Measurements from ENCODE around the gene CHMP1B. TPM values are rescaled to one million over a fixed set of nuclear protein-coding genes. Genes with fewer than 3 reads are reported as not detected.

The CHMP1B gene
- total RNA-seq, 1 experiment from 2014 or later: 38.7 TPM

GRCh38 chr18:11802586-11802985 is 48.6 kb upstream of the CHMP1B start:
- Histone ChIP-seq H4K91ac (ENCODE audit: insufficient read length, low read depth, low read length) (no peak overlapping the region), H3K27ac (ENCODE audit: insufficient read length, low read depth, low read length) (no peak overlapping the region), H2BK15ac (ENCODE audit: low read depth, low read length) (no peak overlapping the region), H3K18ac (ENCODE audit: insufficient read length, low read depth, low read length) (no peak overlapping the region), H3K4ac (ENCODE audit: low read depth, low read length) (no peak overlapping the region), H3K14ac (ENCODE audit: insufficient read depth, low read length) (no peak overlapping the region), H3T11ph (ENCODE audit: low read length) (no peak overlapping the region), H2BK120ac (ENCODE audit: low read depth, low read length, poor library complexity, severe bottlenecking) (no peak overlapping the region), H4K20me1 (ENCODE audit: control insufficient read depth, insufficient read depth, insufficient read length) (no peaks in the 10 kb centered on the region), H2AFZ (ENCODE audit: low read length) (no peak overlapping the region), H2AK5ac (ENCODE audit: insufficient read length, low read length) (no peak overlapping the region), H3K79me2 (ENCODE audit: insufficient read depth, low read length) (no peaks in the 10 kb centered on the region), H3K4me2 (ENCODE audit: insufficient read depth, insufficient read length, low read length) (no peak overlapping the region), H2BK12ac (ENCODE audit: insufficient read length, low read depth, low read length) (no peak overlapping the region), H3K79me1 (ENCODE audit: insufficient read depth, low read depth, low read length, poor library complexity, severe bottlenecking) (no peaks in the 10 kb centered on the region), H2BK5ac (ENCODE audit: insufficient read length, low read length) (no peak overlapping the region), H2BK20ac (ENCODE audit: low read depth, low read length, poor library complexity, severe bottlenecking) (no peak overlapping the region), H4K5ac (ENCODE audit: insufficient read length, low read depth, low read length) (no peak overlapping the region), H3K9ac (ENCODE audit: extremely low read depth, insufficient read length, low read length) (no peak overlapping the region), H3K4me1 (ENCODE audit: insufficient read depth, low read length) (peaks cover 1% of the 10 kb centered on the region; the same call in 1 of the 2 replicates), H3K56ac (ENCODE audit: insufficient read length, low read depth, low read length) (no peak overlapping the region), H3K9me3 (ENCODE audit: control insufficient read depth, low read depth, low read length) (no peaks in the 10 kb centered on the region), H4K8ac (replicated peaks; ENCODE audit: insufficient read length, low read depth, low read length) (no peak overlapping the region), H3K23me2 (ENCODE audit: insufficient read length, low read depth, low read length, poor library complexity, severe bottlenecking) (no peaks in the 10 kb centered on the region), H3K23ac (ENCODE audit: insufficient read length, low read depth, low read length) (no peak overlapping the region), H3K27me3 (ENCODE audit: insufficient read depth, low read length) (no peaks in the 10 kb centered on the region)
- TF ChIP-seq CTCF (conservative IDR thresholded peaks at IDR 0.05): no peak
- no peak for DNase-seq
- no CpG with 5 or more reads among the region's 10 CpGs for WGBS (ENCODE audit: extremely low coverage, insufficient read length, low lambda C conversion rate)
- no peaks in the 10 kb centered on the region for H3K27me3 Mint-ChIP-seq (ENCODE audit: low read depth)
- no peak overlapping the region for H3K4me3 Mint-ChIP-seq
- peaks cover 30 to 36% of the 10 kb centered on the region in 2 experiments for H3K4me1 Mint-ChIP-seq
- H3K27ac Mint-ChIP-seq: peak overlapping the region in 1 of 3 experiments; percentile 23; a peak in 2 of 7 replicates
- no peaks in the 10 kb centered on the region for H3K9me3 Mint-ChIP-seq
- H3K36me3 Mint-ChIP-seq (ENCODE audit: insufficient read depth in 1 of 3, low read depth in 3 of 3): no peaks in the 10 kb centered on the region
